ENCODE measurements around the gene EFCAB13. TPM values are rescaled to one million over a fixed set of nuclear protein-coding genes. Genes with fewer than 3 reads are reported as not detected.
A peak's percentile ranks its signal among the peaks of the same experiment; 100 is the strongest.

The EFCAB13 gene
- total and polyA plus RNA-seq, 4 donors, result 0.80 to 2.9 (median 2.3) TPM

DNA sequence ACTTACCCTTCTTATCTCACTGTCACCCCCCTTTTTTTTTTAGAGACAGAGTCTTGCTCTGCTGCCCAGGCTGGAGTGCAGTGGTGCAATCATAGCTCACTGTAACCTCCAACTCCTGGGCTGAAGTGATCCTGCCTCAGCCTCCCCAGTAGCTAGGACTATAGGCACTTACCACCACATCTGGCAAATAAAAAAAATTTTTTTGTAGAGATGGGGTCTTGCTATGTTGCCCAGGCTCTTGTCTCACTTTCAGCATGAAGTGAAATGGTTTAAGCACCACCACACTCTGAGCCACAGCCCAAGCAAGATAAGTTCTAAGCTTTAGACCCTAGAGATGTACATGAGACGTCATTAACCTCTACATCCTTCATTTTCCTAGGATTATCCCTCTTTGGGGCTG is 34.5 kb upstream of the EFCAB13 start:
- Histone ChIP-seq H3K27ac (ENCODE audit: low read depth in 1 of 2, low read length in 2 of 2) (no peak overlapping the region), H3K4me3 (ENCODE audit: low read depth in 1 of 3, low read length in 3 of 3) (no peak overlapping the region), H3K4me1 (ENCODE audit: control insufficient read depth in 4 of 4, insufficient read depth in 4 of 4, low read length in 3 of 4) (peaks cover 4 to 37% (median 23%) of the 10 kb centered on the region in 4 donors), H3K27me3 (ENCODE audit: control insufficient read depth in 4 of 4, insufficient read depth in 4 of 4, low read length in 3 of 4) (no peaks in the 10 kb centered on the region), H3K36me3 (ENCODE audit: control insufficient read depth in 4 of 4, insufficient read depth in 3 of 4, low read depth in 1 of 4, low read length in 3 of 4) (no peaks in the 10 kb centered on the region), H3K9me3 (ENCODE audit: control insufficient read depth in 4 of 4, low read length in 3 of 4) (no peaks in the 10 kb centered on the region), H3K9ac (ENCODE audit: low read depth in 1 of 2, low read length in 2 of 2) (no peak overlapping the region)
- WGBS, result 94% methylated on average over 1 of the region's 1 CpG
- TF ChIP-seq RAD21 (IDR thresholded peaks at IDR 0.05), result no peak
- no peak for TF ChIP-seq RXRA (IDR thresholded peaks at IDR 0.05)
- TF ChIP-seq GABPA (IDR thresholded peaks at IDR 0.05 in 1 of 2, conservative IDR thresholded peaks at IDR 0.05 in 1 of 2), result no peak
- TF ChIP-seq, protein P1, sequence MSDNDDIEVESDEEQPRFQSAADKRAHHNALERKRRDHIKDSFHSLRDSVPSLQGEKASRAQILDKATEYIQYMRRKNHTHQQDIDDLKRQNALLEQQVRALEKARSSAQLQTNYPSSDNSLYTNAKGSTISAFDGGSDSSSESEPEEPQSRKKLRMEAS (IDR thresholded peaks at IDR 0.05), result no peak
- no peak for TF ChIP-seq NR2F2 (IDR thresholded peaks at IDR 0.05)
- no peak for DNase-seq (ENCODE audit: low spot score)

DNA sequence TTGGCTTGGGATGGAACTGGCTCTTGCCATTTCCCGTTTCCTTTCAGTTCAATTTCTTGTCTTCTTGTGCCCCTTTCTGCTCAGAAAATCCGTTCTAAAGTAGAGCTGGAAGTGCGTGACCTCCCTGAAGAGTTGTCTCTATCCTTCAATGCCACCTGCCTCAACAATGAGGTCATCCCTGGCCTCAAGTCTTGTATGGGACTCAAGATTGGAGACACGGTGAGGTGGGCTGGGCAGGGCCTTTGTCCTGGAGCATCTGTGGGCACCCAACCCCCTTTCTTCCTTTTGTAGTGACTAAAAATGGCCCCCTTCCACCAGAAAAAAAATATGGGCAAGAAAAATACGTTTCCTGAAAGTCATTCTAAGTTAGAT is 32.9 kb upstream of the EFCAB13 start:
- no peaks in the 10 kb centered on the region for H3K36me3 ChIP-seq (ENCODE audit: control insufficient read depth in 4 of 4, insufficient read depth in 3 of 4, low read depth in 1 of 4, low read length in 3 of 4)
- no peaks in the 10 kb centered on the region for H3K27me3 ChIP-seq (ENCODE audit: control insufficient read depth in 4 of 4, insufficient read depth in 4 of 4, low read length in 3 of 4)
- DNase-seq (ENCODE audit: low spot score), result no peak
- H3K9me3 ChIP-seq (ENCODE audit: control insufficient read depth in 4 of 4, low read length in 3 of 4), result no peaks in the 10 kb centered on the region
- no peak overlapping the region for H3K4me3 ChIP-seq (ENCODE audit: low read depth in 1 of 3, low read length in 3 of 3)
- TF ChIP-seq, protein P2, sequence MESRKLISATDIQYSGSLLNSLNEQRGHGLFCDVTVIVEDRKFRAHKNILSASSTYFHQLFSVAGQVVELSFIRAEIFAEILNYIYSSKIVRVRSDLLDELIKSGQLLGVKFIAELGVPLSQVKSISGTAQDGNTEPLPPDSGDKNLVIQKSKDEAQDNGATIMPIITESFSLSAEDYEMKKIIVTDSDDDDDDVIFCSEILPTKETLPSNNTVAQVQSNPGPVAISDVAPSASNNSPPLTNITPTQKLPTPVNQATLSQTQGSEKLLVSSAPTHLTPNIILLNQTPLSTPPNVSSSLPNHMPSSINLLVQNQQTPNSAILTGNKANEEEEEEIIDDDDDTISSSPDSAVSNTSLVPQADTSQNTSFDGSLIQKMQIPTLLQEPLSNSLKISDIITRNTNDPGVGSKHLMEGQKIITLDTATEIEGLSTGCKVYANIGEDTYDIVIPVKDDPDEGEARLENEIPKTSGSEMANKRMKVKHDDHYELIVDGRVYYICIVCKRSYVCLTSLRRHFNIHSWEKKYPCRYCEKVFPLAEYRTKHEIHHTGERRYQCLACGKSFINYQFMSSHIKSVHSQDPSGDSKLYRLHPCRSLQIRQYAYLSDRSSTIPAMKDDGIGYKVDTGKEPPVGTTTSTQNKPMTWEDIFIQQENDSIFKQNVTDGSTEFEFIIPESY (IDR thresholded peaks at IDR 0.05), result no peak
- TF ChIP-seq YY1 (IDR thresholded peaks at IDR 0.05) (no peak), HNF4G (IDR thresholded peaks at IDR 0.05) (no peak), FOXA2 (IDR thresholded peaks at IDR 0.05) (no peak), GABPA (IDR thresholded peaks at IDR 0.05 in 1 of 2, conservative IDR thresholded peaks at IDR 0.05 in 1 of 2) (no peak), EGR1 (IDR thresholded peaks at IDR 0.05; ENCODE audit: low read depth in 2 of 2) (no peak)
- TF ChIP-seq, protein P1 (IDR thresholded peaks at IDR 0.05), result no peak
- TF ChIP-seq, protein P3, sequence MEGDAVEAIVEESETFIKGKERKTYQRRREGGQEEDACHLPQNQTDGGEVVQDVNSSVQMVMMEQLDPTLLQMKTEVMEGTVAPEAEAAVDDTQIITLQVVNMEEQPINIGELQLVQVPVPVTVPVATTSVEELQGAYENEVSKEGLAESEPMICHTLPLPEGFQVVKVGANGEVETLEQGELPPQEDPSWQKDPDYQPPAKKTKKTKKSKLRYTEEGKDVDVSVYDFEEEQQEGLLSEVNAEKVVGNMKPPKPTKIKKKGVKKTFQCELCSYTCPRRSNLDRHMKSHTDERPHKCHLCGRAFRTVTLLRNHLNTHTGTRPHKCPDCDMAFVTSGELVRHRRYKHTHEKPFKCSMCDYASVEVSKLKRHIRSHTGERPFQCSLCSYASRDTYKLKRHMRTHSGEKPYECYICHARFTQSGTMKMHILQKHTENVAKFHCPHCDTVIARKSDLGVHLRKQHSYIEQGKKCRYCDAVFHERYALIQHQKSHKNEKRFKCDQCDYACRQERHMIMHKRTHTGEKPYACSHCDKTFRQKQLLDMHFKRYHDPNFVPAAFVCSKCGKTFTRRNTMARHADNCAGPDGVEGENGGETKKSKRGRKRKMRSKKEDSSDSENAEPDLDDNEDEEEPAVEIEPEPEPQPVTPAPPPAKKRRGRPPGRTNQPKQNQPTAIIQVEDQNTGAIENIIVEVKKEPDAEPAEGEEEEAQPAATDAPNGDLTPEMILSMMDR (IDR thresholded peaks at IDR 0.05; ENCODE audit: low read depth, low read length, missing input control), result no peak
- no peak overlapping the region for H3K27ac ChIP-seq (ENCODE audit: low read depth in 1 of 2, low read length in 2 of 2)
- H3K4me1 ChIP-seq (ENCODE audit: control insufficient read depth in 4 of 4, insufficient read depth in 4 of 4, low read length in 3 of 4), result peaks cover 2 to 26% (median 20%) of the 10 kb centered on the region in 4 donors
- 77% methylated on average over 5 of the region's 5 CpGs for WGBS
- no peak overlapping the region for H3K9ac ChIP-seq (ENCODE audit: low read depth in 1 of 2, low read length in 2 of 2)

DNA sequence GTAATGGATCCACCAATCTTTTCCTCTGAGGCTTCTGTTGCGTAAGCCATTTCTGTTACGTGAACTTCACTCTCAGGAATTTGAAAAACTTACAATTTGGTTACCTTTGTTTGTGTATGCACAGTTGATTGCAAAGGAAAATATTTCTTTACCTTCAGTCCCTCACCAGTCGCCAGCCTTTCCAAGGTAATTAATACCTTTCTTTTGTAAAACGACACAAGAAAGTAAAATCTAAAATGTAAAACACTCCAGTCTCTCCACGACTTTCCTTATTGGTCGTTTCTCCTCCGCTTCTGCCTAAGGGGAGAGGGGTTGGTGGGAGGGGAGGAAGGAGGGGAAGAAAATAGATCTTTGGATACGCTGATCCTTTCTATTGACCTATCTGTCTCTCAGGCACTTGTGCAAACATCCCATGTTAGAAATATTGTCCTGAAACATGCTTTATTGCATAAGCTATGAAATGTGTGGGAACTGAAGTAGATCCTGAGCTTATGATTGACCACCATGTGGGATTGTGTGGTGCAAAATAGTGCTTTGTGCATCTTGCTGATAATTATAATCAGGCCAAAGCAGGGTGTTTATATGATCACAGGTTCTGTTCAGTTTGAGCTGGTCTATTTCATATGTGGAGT is 32.4 kb upstream of the EFCAB13 start:
- TF ChIP-seq SP1 (IDR thresholded peaks at IDR 0.05), result peak; percentile 9
- TF ChIP-seq, protein P2 (IDR thresholded peaks at IDR 0.05), result no peak
- peak in 1 of 2 donors; percentile 21 for TF ChIP-seq RAD21 (IDR thresholded peaks at IDR 0.05)
- TF ChIP-seq RXRA (IDR thresholded peaks at IDR 0.05), result peak in 1 of 2 donors; percentile 22
- TF ChIP-seq TAF1 (conservative IDR thresholded peaks at IDR 0.05), result no peak
- TF ChIP-seq HNF4A (conservative IDR thresholded peaks at IDR 0.05), result peak in 1 of 2 donors; percentile 11
- no peak for DNase-seq (ENCODE audit: low spot score)
- Histone ChIP-seq H3K9me3 (ENCODE audit: control insufficient read depth in 4 of 4, low read length in 3 of 4) (no peaks in the 10 kb centered on the region), H3K27me3 (ENCODE audit: control insufficient read depth in 4 of 4, insufficient read depth in 4 of 4, low read length in 3 of 4) (no peaks in the 10 kb centered on the region), H3K36me3 (ENCODE audit: control insufficient read depth in 4 of 4, insufficient read depth in 3 of 4, low read depth in 1 of 4, low read length in 3 of 4) (no peaks in the 10 kb centered on the region), H3K27ac (ENCODE audit: low read depth in 1 of 2, low read length in 2 of 2) (no peak overlapping the region), H3K9ac (ENCODE audit: low read depth in 1 of 2, low read length in 2 of 2) (no peak overlapping the region), H3K4me3 (ENCODE audit: low read depth in 1 of 3, low read length in 3 of 3) (no peak overlapping the region), H3K4me1 (ENCODE audit: control insufficient read depth in 4 of 4, insufficient read depth in 4 of 4, low read length in 3 of 4) (peaks cover 2 to 25% (median 20%) of the 10 kb centered on the region in 4 donors)
- WGBS, result 43% methylated on average over 8 of the region's 8 CpGs

Measured in liver (tissue), 9 donors.